HepG2 (cell line): ENCODE data around the gene SLC6A5.
A peak's percentile ranks its signal among the peaks of the same experiment; 100 is the strongest.

Source experiments
- BORCS8-MEF2B ChIP-seq: sonication (generic); formaldehyde crosslinking; IDR thresholded peaks from 2 replicates; pipeline ENCODE4 v1.8.0; 2022; ENCODE audit warnings: mild to moderate bottlenecking, missing genetic modification reagents
- CTCF ChIP-seq: sonication (generic); formaldehyde crosslinking; IDR thresholded peaks from 2 replicates; pipeline ENCODE4 v1.5.0; 2020; ENCODE audit warnings: mild to moderate bottlenecking, missing genetic modification reagents, moderate library complexity
- MYC ChIP-seq: sonication (generic); formaldehyde crosslinking; IDR thresholded peaks from 2 replicates; pipeline ENCODE4 v1.9.0; 2021; ENCODE audit warnings: missing genetic modification reagents, borderline replicate concordance
- POLR2A ChIP-seq, 2 experiments: IDR thresholded peaks; 2 replicates each; pipeline ENCODE4 v1.6.1; 2011; ENCODE audit warnings: low read depth in 2 of 2, low read length in 2 of 2, mild to moderate bottlenecking in 1 of 2, moderate library complexity in 1 of 2; ENCODE audit not compliant: insufficient read depth in 1 of 2
- RFXANK ChIP-seq: IDR thresholded peaks from 2 replicates; pipeline ENCODE4 v1.6.1; 2016
- SP1 ChIP-seq, 2 experiments: fragments of 450-650 bp in 1 of 2; sonication (generic) in 1 of 2; formaldehyde crosslinking in 1 of 2; IDR thresholded peaks; 2 replicates each; pipeline versions ENCODE4 v1.4.0 to v1.6.1; 2016 to 2020; ENCODE audit warnings: missing genetic modification reagents in 1 of 2
- TARDBP ChIP-seq: sonication (generic); formaldehyde crosslinking; IDR thresholded peaks from 2 replicates; pipeline ENCODE4 v1.8.0; 2022; ENCODE audit warnings: mild to moderate bottlenecking, missing genetic modification reagents
- ZFP37 ChIP-seq: sonication (generic); formaldehyde crosslinking; IDR thresholded peaks from 2 replicates; pipeline ENCODE4 v1.4.0; 2020; ENCODE audit warnings: missing genetic modification reagents, borderline replicate concordance
- TF ChIP-seq, protein P1 (sequence below): sonication (generic); formaldehyde crosslinking; IDR thresholded peaks from 2 replicates; pipeline ENCODE4 v1.4.0; 2020; ENCODE audit warnings: missing genetic modification reagents, low read depth, mild to moderate bottlenecking, borderline replicate concordance

GRCh38 chr11:20647976-20648565 lies 48.7 kb downstream of the SLC6A5 start:
- TF ChIP-seq TARDBP (CRISPR knock-in tag): no peak
- no peak for TF ChIP-seq MYC (CRISPR knock-in tag)
- TF ChIP-seq CTCF (CRISPR knock-in tag): peak; percentile 85
- TF ChIP-seq RFXANK (CRISPR knock-in tag): no peak
- no peak for TF ChIP-seq ZFP37 (CRISPR knock-in tag)
- TF ChIP-seq, protein P1, sequence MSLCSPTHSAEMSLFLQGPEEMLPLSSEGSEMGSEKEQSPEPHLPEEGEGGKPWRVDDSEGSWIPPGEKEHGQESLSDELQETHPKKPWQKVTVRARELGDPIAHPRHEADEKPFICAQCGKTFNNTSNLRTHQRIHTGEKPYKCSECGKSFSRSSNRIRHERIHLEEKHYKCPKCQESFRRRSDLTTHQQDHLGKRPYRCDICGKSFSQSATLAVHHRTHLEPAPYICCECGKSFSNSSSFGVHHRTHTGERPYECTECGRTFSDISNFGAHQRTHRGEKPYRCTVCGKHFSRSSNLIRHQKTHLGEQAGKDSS (CRISPR knock-in tag): no peak
- no peak for TF ChIP-seq BORCS8-MEF2B
- TF ChIP-seq POLR2A (IDR thresholded peaks at IDR 0.05; ENCODE audit: insufficient read depth in 1 of 2, low read depth in 2 of 2, low read length in 2 of 2): no peak
- no peak for TF ChIP-seq SP1 (IDR thresholded peaks at IDR 0.05)
- no peak for TF ChIP-seq SP1 (CRISPR knock-in tag; IDR thresholded peaks at IDR 0.05)
